Measurements from ENCODE around the gene WSCD1. TPM values are rescaled to one million over a fixed set of nuclear protein-coding genes. Genes with fewer than 3 reads are reported as not detected.

The WSCD1 gene
- total RNA-seq, 1 donor from 2014 or later = 2.6 TPM

DNA sequence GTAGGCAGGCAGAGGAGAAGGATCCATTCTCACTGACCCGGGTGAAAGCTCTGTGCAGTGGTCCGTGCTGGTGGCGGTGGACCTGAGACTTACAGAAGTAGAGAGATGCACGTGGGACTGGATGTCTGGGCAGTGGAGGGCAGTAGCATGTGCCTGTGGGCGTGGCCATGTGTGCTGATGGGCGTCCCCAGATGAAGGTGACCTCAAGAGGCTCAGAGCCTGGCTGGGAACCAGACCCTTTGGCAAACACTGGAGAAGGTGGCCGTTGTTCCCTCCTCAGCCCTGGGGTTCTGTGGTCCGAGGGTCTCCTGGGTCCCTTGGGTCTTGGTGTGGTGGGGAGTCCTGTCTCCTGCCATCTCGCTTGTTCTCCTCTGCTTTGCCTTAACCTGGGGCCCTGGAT, 15.6 kb downstream of the WSCD1 start:
- no peak for DNase-seq (ENCODE audit: low spot score)

DNA sequence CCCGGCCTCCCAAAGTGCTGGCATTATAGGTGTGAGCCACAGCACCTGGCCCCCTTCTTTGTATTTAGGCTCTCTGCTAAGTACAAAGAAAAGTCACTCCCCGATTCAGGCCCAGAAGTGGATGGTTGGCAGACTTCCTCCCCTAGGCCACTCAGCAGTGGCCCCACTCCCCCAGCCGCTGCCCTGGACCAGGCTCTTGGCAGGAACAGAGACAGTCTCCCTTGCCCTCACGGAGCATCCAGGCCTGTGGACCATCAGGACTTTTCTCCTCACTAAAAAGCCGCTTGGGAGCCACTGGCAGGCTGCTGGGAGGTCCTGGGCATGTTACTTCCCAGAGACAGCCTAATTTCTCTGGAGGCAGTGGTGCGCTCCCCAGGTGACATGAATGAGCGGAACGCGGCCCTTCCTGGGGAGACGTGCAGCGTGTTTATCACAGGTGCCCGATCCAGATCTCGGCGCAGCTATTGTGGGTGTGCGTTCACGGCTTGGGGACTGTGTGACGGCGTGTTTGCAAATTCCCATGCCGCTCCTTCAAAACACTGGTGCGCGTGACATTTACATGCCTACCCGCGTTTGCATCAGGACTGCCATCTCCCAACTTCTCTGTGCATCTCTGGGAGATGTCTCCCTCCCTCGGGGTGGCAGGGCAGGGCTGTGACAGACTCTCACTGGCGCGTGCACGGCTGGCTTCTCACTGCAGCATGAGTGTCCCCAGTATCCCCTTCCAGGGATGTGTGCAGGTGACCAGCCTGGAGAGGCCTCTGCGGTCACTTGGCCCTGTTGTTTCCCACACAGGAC, 16.6 kb downstream of the WSCD1 start:
- DNase-seq (ENCODE audit: low spot score) = no peak

- no peak for DNase-seq (ENCODE audit: low spot score)
Observed at GRCh38 chr17:6088141-6088540, 18.0 kb downstream of the WSCD1 start.

GRCh38 chr17:6090253-6090652, 20.1 kb downstream of the WSCD1 start:
- DNase-seq (ENCODE audit: low spot score) = no peak

- no peak for DNase-seq (ENCODE audit: low spot score)
Observed at GRCh38 chr17:6092182-6092902, 22.2 kb downstream of the WSCD1 start.

DNA sequence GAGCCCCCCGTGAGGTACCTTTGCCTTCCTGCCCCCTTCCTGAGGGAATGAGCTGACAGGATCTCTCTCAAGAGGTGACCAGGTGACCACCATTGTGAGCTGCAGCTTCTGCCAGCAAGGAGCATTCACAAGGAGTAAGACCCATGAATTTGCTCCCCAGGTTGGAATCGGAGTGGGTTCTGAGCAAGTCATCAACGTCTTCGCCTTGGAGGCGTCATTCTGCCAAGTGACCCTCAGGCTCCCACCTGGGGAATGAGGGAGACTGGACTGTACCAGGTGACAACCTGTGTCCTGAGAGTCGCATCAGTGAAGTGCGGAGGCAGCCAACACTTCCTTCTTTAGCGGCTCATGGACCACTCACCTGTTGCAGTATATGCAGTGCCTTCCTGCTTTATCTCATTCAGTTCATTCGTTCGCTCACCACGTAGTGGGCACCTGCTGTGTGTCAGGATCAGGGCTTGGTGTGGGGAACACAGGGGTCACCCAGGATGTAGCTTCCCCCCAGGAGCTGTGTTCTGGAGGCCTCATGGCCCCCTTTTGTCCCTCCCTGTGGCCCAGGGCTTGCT, 22.8 kb downstream of the WSCD1 start:
- DNase-seq (ENCODE audit: low spot score) = no peak

- no peak for DNase-seq (ENCODE audit: low spot score)
Observed at GRCh38 chr17:6094453-6094852, 24.3 kb downstream of the WSCD1 start.

DNA sequence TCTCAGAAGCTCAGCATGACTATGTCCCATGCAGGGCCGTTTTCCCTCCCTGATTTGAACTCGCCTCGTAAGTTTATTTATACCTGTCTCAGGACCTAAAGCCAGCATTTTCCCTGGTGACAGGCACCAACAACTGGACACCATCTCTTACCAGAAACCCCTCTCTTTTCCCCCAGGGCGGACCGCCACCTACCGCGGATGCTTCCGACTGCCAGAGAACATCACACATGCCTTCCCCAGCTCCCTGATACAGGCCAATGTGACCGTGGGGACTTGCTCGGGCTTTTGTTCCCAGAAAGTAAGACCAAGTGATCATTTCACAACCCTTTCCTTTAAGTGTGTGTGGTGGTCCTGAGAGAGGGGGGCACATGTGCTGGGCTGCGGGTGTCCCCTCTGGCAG, 24.7 kb downstream of the WSCD1 start:
- DNase-seq (ENCODE audit: low spot score) = no peak

DNA sequence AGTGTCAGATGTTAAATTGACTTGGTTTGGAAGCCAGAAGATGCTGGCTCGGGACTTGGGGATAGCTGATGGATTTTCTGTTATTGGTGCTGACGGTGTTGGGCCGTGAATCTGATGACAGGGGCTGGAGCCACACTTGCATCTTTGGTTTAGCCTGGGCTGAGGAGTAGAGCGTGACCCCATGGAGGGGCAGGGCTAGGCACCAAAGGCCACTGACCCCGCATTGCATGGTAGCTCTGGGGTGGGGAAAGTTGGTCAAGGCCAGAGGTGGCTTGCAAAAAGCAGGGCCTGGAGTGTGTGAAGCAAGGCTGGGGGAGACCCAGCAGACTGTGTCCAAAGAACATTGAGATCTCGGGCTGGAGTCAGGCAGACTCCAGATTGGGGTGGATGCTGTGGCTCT, 25.3 kb downstream of the WSCD1 start:
- no peak for DNase-seq (ENCODE audit: low spot score)

- no peak for DNase-seq (ENCODE audit: low spot score)
Observed at GRCh38 chr17:6096201-6097004, 26.2 kb downstream of the WSCD1 start.

DNA sequence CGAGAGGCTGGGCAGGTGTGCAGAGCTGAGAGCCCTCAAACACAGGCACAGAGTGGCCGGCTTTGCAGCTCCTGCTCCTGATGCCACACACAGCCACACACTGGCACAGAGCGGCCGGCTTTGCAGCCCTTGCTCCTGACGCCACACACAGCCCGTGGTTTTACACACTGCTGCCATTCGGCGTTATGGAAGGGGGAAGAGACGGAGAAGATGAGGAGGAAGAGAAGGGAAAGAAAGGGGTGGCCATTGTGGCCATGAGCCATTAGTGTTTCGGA, 26.8 kb downstream of the WSCD1 start:
- no peak for DNase-seq (ENCODE audit: low spot score)

GRCh38 chr17:6098050-6098822, 28.1 kb downstream of the WSCD1 start:
- DNase-seq (ENCODE audit: low spot score) = no peak

DNA sequence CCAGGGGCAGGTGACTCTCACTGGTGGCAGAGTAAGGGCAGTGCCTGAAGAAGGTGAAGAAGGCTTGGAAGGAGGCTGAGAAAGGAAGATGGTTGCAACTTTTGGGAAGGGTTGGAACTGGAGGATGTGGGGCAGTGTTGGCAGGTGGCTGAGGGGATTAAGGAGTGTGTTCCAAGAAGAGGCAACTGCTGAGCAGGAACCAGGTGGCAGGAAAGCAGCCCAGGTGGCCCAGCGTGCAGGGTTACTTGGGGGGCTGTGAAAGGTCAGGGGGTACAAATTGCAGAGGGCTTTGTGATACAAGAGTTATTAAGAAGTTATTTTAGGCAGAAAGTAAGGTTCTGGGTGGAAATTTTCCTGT, 28.6 kb downstream of the WSCD1 start:
- DNase-seq (ENCODE audit: low spot score) = no peak

GRCh38 chr17:6099492-6099891, 29.3 kb downstream of the WSCD1 start:
- no peak for DNase-seq (ENCODE audit: low spot score)

GRCh38 chr17:6100146-6100545, 30.0 kb downstream of the WSCD1 start:
- DNase-seq (ENCODE audit: low spot score) = no peak

GRCh38 chr17:6100891-6101500, 30.8 kb downstream of the WSCD1 start:
- DNase-seq (ENCODE audit: low spot score) = no peak

GRCh38 chr17:6101706-6102105, 31.5 kb downstream of the WSCD1 start:
- DNase-seq (ENCODE audit: low spot score) = no peak

GRCh38 chr17:6102615-6103014, 32.4 kb downstream of the WSCD1 start:
- DNase-seq (ENCODE audit: low spot score) = no peak

DNA sequence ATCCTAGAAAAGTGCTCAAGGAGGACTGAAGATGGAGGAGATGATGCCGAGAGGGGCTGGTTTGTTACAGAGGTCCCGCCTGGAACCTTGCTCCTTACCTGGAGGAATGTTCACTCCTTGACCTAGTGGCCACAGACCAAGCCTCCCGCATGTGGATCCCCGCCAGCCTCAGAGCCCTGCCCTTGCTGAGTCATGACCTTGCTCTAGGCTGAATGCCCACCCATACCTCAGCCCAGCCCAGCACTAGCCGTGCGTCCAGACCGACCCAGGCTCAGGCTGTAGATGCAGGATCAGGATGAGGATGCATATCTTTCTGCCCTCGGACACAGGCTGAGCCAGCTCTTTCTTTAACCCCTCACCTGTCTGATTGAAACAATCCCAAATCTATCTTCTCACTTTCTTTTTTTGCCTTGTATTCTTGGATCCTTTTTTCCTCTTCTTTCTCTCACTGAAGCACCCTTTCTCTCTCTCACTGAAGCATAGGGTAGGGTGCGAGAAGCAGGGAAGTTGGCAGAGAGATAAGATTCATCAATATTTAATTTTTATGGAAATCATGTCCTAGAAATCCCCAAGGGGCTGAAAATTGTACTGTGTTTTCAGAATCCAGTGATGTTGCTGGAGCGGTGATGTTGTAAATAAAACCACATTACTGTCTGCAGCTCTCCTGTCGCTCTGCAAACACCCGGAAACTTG, 34.9 kb downstream of the WSCD1 start:
- DNase-seq (ENCODE audit: low spot score) = no peak

GRCh38 chr17:6105649-6106007, 35.4 kb downstream of the WSCD1 start:
- no peak for DNase-seq (ENCODE audit: low spot score)

- DNase-seq (ENCODE audit: low spot score) = no peak
Observed at GRCh38 chr17:6106212-6106611, 36.0 kb downstream of the WSCD1 start.

Data from mucosa of gallbladder (tissue), 1 donor.